AG09309 (cell line): Measurements from ENCODE around the gene GVQW3.

ENCODE experiments used
- DNase-seq: peaks from one replicate; pipeline ENCODE4 v3.0.0-alpha.2; 2010; ENCODE audit warnings: low read depth
- H3K4me3 ChIP-seq: 2 replicates; pipeline ENCODE4 v1.5.1; 2011; ENCODE audit warnings: mild to moderate bottlenecking, low read depth, low read length, moderate library complexity; ENCODE audit not compliant: control insufficient read depth
- CTCF ChIP-seq: IDR thresholded peaks from 2 replicates; pipeline ENCODE4 v1.5.1; 2011; ENCODE audit warnings: mild to moderate bottlenecking, low read depth, low read length, inconsistent platforms; ENCODE audit not compliant: insufficient read depth, control insufficient read depth; ENCODE audit errors: missing control alignments

GVQW3 gene

GRCh38 chr11:76455331-76455730 is 74.2 kb downstream of the GVQW3 start:
- no peak for TF ChIP-seq CTCF
- DNase-seq = no peak
- H3K4me3 ChIP-seq = no peak overlapping the region

- H3K4me3 ChIP-seq = no peak overlapping the region
- no peak for TF ChIP-seq CTCF
- no peak for DNase-seq
Measured at GRCh38 chr11:76455931-76456330, 74.8 kb downstream of the GVQW3 start.

GRCh38 chr11:76456571-76456970 is 75.4 kb downstream of the GVQW3 start:
- TF ChIP-seq CTCF = no peak
- H3K4me3 ChIP-seq = no peak overlapping the region
- no peak for DNase-seq
